AG09309 (cell line): ENCODE data around the gene KMT2E.

Experiments
- DNase-seq: peaks from one replicate; pipeline ENCODE4 v3.0.0-alpha.2; 2010; ENCODE audit warnings: low read depth
- H3K4me3 ChIP-seq: 2 replicates; pipeline ENCODE4 v1.5.1; 2011; ENCODE audit warnings: mild to moderate bottlenecking, low read depth, low read length, moderate library complexity; ENCODE audit not compliant: control insufficient read depth
- TF ChIP-seq, protein P1 (sequence below): IDR thresholded peaks from 2 replicates; pipeline ENCODE4 v1.5.1; 2011; ENCODE audit warnings: mild to moderate bottlenecking, low read depth, low read length, inconsistent platforms; ENCODE audit not compliant: insufficient read depth, control insufficient read depth; ENCODE audit errors: missing control alignments

Gene KMT2E

DNA sequence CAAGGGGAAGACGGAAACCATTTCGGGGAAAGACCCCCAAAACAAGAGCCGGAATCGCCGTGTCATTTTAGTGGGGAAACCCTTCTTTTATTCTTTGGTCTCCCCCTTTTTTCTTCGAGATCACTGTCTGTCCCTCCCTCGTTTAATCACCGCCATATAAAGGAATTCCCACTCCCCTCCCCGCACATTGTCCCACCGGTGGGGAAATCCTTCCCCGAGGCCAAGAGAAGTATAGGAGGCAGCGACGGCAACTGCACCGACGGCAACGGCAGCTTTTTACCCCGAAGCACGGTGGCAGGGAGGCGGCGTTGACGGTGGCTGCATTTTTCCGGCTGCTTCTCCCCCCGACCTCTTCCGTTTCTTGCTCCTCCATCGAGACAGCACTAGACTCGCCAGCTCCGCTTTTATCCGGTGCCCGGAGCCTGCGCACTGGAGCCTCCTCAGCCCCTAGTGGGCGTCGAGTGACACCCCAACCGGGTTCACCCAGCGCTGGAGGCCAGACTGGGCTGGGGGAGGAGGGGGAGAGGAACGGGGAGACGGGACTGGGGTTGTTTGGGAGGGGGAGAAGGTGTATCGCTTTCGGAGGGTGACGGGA is 687 bp upstream of the KMT2E start:
- TF ChIP-seq, protein P1, sequence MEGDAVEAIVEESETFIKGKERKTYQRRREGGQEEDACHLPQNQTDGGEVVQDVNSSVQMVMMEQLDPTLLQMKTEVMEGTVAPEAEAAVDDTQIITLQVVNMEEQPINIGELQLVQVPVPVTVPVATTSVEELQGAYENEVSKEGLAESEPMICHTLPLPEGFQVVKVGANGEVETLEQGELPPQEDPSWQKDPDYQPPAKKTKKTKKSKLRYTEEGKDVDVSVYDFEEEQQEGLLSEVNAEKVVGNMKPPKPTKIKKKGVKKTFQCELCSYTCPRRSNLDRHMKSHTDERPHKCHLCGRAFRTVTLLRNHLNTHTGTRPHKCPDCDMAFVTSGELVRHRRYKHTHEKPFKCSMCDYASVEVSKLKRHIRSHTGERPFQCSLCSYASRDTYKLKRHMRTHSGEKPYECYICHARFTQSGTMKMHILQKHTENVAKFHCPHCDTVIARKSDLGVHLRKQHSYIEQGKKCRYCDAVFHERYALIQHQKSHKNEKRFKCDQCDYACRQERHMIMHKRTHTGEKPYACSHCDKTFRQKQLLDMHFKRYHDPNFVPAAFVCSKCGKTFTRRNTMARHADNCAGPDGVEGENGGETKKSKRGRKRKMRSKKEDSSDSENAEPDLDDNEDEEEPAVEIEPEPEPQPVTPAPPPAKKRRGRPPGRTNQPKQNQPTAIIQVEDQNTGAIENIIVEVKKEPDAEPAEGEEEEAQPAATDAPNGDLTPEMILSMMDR: peak; percentile 67
- H3K4me3 ChIP-seq: peak overlapping the region; percentile 64
- peak; percentile 88 for DNase-seq

DNA sequence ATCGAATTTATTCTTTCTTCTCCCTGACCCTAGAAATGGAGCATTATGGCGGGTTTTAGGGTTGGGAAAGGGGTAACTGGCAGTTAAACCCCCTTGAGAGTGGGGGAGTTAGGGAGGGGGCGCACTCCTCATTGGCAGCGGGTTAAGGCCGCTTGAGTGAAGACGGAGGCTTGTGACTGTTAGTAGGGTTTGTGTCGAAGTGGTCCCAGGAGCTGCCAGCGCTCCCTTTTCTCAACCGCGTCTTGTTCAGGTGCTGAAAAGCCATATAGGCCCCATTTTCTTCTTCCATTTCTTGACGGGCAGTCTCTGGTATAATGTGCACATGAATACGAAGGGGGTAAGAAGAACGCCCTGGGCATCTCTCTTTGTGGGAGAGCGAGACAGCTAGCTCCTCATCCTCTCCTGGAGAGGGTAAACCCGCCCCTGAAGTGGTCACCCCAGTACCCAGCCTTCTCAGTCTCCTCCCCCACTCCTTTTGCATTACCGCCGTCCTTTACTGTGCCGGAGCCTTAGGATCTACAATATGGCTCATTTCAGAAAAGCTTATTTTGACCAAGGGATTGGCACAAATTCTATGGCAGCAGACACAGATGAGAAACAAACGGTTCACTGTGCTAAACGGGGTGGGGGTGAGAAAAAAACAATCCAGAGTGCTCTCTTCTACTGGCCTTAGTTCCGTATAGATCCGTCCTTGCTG is 836 bp downstream of the KMT2E start:
- H3K4me3 ChIP-seq: peak overlapping the region; percentile 64
- no peak for DNase-seq
- TF ChIP-seq, protein P1: no peak

DNA sequence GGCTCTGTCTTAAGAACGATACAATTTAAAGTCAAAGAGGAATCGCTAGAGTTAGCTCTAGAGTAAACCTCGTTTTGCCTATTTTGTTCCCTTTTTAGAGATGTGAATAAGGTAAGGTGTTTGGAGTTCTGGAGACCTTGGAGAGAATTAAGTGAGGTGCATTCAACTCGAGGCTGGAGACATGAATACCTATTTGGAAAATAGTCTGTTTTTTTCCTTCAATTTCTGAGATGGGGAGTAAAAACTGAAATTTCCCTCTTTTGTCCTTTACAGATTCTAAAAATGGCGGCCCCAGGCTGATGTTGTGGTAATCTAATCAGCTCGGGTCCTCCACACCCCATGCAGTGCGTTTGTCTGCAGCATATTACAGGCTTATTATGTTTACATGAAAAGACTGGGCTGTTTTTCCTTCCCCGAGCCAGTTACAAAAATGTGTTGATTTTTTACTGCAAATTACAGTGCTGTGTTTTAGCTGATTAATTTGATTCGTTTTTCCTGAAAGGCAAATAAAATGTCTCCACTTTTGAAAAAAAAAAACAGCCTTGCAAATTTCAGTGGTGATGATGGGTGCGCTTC is 1.5 kb downstream of the KMT2E start:
- DNase-seq: no peak
- peak overlapping the region; percentile 64 for H3K4me3 ChIP-seq
- TF ChIP-seq, protein P1: no peak

DNA sequence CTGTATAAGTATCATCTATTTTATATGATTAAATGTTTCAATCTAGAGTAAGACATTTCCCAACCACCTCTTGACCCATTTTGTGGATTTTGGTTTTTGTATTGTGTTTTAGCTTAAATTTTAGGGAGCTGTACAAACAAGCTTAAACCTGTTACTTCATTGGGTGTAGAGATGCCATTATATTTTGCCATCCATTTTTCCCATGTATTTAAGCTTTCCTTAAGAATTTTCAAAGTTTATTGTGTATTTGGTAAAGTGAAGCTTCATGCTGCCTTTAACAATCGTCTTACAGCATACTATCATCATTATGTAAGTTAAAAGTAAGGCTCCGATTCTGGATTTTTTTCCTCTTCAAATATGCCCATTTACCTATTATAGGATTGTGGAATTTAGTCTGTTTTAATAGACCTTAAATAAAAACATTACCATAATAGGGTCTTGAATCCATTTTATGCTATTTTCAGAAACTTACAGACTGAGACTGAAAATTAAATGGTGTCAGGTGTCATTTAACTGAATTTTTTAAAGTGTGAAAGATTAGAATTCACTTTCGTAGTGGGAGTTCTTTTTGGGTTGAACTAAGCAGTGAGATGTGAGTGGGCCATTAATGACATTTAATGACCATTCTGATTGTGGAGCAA is 2.2 kb downstream of the KMT2E start:
- TF ChIP-seq, protein P1: no peak
- DNase-seq: no peak
- H3K4me3 ChIP-seq: peak overlapping the region; percentile 64

DNA sequence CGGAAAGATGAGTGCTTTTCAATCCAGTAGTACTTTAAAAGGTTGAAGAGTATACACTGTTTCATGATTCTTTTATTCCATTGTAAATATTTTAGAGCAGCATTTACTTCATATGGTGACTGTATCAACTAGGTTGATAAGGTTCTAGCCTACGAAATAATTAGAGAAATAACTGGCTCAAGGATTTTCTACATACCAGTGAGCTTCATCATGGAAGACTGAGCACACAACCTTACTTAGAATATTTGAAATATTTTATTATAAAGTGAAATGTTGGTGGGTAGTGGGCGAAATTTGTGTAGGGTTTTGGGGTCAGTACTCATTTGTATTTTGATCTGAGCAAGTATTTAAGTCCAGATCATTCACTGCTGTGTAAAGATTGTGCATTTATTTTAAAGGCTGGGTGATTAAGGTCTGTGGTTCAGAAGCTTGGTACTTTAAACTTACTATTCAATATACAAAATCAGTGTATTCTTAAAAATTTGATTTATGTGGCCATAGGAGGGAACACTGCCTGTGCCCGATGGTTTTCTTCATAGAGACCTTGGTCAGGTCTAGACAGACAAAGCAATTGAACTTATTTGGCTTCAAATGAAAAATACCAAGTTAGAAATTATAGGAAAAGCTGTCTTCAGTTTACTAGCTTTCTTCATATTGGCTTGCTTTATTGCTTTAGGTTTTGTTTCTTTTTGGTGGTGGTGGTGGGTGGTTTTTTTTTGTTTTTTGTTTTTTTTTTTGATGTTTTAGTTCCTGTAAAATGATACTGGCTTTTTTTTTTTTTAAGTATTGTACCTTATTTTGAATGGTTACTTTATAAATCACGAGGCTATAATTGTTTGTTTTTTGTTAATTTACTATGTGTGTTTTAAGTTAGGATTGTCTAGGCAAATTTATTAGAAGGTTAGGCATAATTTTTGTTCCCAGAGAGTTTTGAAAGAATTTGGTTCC is 3.0 kb downstream of the KMT2E start:
- TF ChIP-seq, protein P1: no peak
- H3K4me3 ChIP-seq: peak overlapping the region; percentile 64
- DNase-seq: no peak
